ENCODE data around the gene CEP164.

Gene CEP164

GRCh38 chr11:117298195-117298594 is 29.5 kb upstream of the CEP164 start:
- TF ChIP-seq GATA2 (IDR thresholded peaks at IDR 0.05; ENCODE audit: low read depth, low read length): no peak

- no peak for TF ChIP-seq GATA2 (IDR thresholded peaks at IDR 0.05; ENCODE audit: low read depth, low read length)
- TF ChIP-seq GATA3 (IDR thresholded peaks at IDR 0.05; ENCODE audit: low read depth, low read length): no peak
Observed at GRCh38 chr11:117299351-117300282, 28.0 kb upstream of the CEP164 start.

GRCh38 chr11:117300283-117300663 is 27.4 kb upstream of the CEP164 start:
- TF ChIP-seq GATA3 (IDR thresholded peaks at IDR 0.05; ENCODE audit: low read depth, low read length) (no peak), GATA2 (IDR thresholded peaks at IDR 0.05; ENCODE audit: low read depth, low read length) (no peak)

GRCh38 chr11:117300773-117301172 is 26.9 kb upstream of the CEP164 start:
- TF ChIP-seq GATA2 (IDR thresholded peaks at IDR 0.05; ENCODE audit: low read depth, low read length): no peak
- no peak for TF ChIP-seq GATA3 (IDR thresholded peaks at IDR 0.05; ENCODE audit: low read depth, low read length)

GRCh38 chr11:117302228-117302627 is 25.4 kb upstream of the CEP164 start:
- TF ChIP-seq GATA3 (IDR thresholded peaks at IDR 0.05; ENCODE audit: low read depth, low read length): no peak
- no peak for TF ChIP-seq GATA2 (IDR thresholded peaks at IDR 0.05; ENCODE audit: low read depth, low read length)

GRCh38 chr11:117303101-117303500 is 24.6 kb upstream of the CEP164 start:
- TF ChIP-seq GATA3 (IDR thresholded peaks at IDR 0.05; ENCODE audit: low read depth, low read length) (no peak), GATA2 (IDR thresholded peaks at IDR 0.05; ENCODE audit: low read depth, low read length) (no peak)

- no peak for TF ChIP-seq GATA3 (IDR thresholded peaks at IDR 0.05; ENCODE audit: low read depth, low read length)
- TF ChIP-seq GATA2 (IDR thresholded peaks at IDR 0.05; ENCODE audit: low read depth, low read length): no peak
Observed at GRCh38 chr11:117303646-117304315, 23.9 kb upstream of the CEP164 start.

- no peak for TF ChIP-seq GATA3 (IDR thresholded peaks at IDR 0.05; ENCODE audit: low read depth, low read length)
- TF ChIP-seq GATA2 (IDR thresholded peaks at IDR 0.05; ENCODE audit: low read depth, low read length): no peak
Observed at GRCh38 chr11:117305145-117305544, 22.5 kb upstream of the CEP164 start.

GRCh38 chr11:117309310-117309709 is 18.3 kb upstream of the CEP164 start:
- TF ChIP-seq GATA3 (IDR thresholded peaks at IDR 0.05; ENCODE audit: low read depth, low read length) (no peak), GATA2 (IDR thresholded peaks at IDR 0.05; ENCODE audit: low read depth, low read length) (no peak)

- TF ChIP-seq GATA3 (IDR thresholded peaks at IDR 0.05; ENCODE audit: low read depth, low read length) (no peak), GATA2 (IDR thresholded peaks at IDR 0.05; ENCODE audit: low read depth, low read length) (no peak)
Observed at GRCh38 chr11:117313091-117313490, 14.6 kb upstream of the CEP164 start.

GRCh38 chr11:117313828-117314768 is 13.6 kb upstream of the CEP164 start:
- TF ChIP-seq GATA3 (IDR thresholded peaks at IDR 0.05; ENCODE audit: low read depth, low read length) (no peak), GATA2 (IDR thresholded peaks at IDR 0.05; ENCODE audit: low read depth, low read length) (no peak)

- no peak for TF ChIP-seq GATA2 (IDR thresholded peaks at IDR 0.05; ENCODE audit: low read depth, low read length)
- TF ChIP-seq GATA3 (IDR thresholded peaks at IDR 0.05; ENCODE audit: low read depth, low read length): no peak
Observed at GRCh38 chr11:117314840-117315239, 12.8 kb upstream of the CEP164 start.

GRCh38 chr11:117315285-117316196 is 12.1 kb upstream of the CEP164 start:
- no peak for TF ChIP-seq GATA3 (IDR thresholded peaks at IDR 0.05; ENCODE audit: low read depth, low read length)
- TF ChIP-seq GATA2 (IDR thresholded peaks at IDR 0.05; ENCODE audit: low read depth, low read length): no peak

All from SH-SY5Y (cell line).